Hematopoietic multipotent progenitor cell treated with erythropoietin and hydrocortisone succinate and interleukin-3 and kit ligand, for 15 days (in vitro differentiated cells): Measurements from ENCODE around the gene CACNA1C.
A peak's percentile ranks its signal among the peaks of the same experiment; 100 is the strongest.
"Not testable (repeated sequence)": the region's sequence is repeated elsewhere in the genome, so short reads cannot be mapped to it uniquely, and the experiment has no call there.

Source experiments
- DNase-seq: peaks from one replicate; pipeline ENCODE4 v3.0.0-alpha.2; 2015; ENCODE audit warnings: low spot score

CACNA1C gene

GRCh38 chr12:2673966-2674810 lies 621.4 kb downstream of the CACNA1C start:
- DNase-seq: no peak

GRCh38 chr12:2675776-2676175 lies 623.0 kb downstream of the CACNA1C start:
- DNase-seq: no peak

- DNase-seq: no peak
Observed at GRCh38 chr12:2677142-2677880, 624.5 kb downstream of the CACNA1C start.

- no peak for DNase-seq
Observed at GRCh38 chr12:2678426-2678825, 625.6 kb downstream of the CACNA1C start.

- DNase-seq: no peak
Observed at GRCh38 chr12:2679068-2679815, 626.5 kb downstream of the CACNA1C start.

GRCh38 chr12:2679816-2680675 lies 627.3 kb downstream of the CACNA1C start:
- DNase-seq: no peak

GRCh38 chr12:2680676-2681039 lies 627.9 kb downstream of the CACNA1C start:
- DNase-seq: no peak

GRCh38 chr12:2681450-2682205 lies 628.8 kb downstream of the CACNA1C start:
- no peak for DNase-seq

- DNase-seq: peak; percentile 60
Observed at GRCh38 chr12:2682296-2683251, 629.8 kb downstream of the CACNA1C start.

- no peak for DNase-seq
Observed at GRCh38 chr12:2683283-2684025, 630.7 kb downstream of the CACNA1C start.

- DNase-seq: not testable (repeated sequence)
Observed at GRCh38 chr12:2684026-2684325, 631.2 kb downstream of the CACNA1C start.

- DNase-seq: not testable (repeated sequence)
Observed at GRCh38 chr12:2685620-2686279, 633.0 kb downstream of the CACNA1C start.

GRCh38 chr12:2686280-2686646 lies 633.5 kb downstream of the CACNA1C start:
- DNase-seq: no peak

GRCh38 chr12:2687058-2687457 lies 634.3 kb downstream of the CACNA1C start:
- DNase-seq: no peak

GRCh38 chr12:2687726-2688125 lies 634.9 kb downstream of the CACNA1C start:
- DNase-seq: no peak

GRCh38 chr12:2688381-2688931 lies 635.7 kb downstream of the CACNA1C start:
- no peak for DNase-seq

GRCh38 chr12:2689393-2689792 lies 636.6 kb downstream of the CACNA1C start:
- no peak for DNase-seq

GRCh38 chr12:2689879-2690278 lies 637.1 kb downstream of the CACNA1C start:
- no peak for DNase-seq
